HCT116 (cell line): ENCODE results near the gene ZBTB8B. TPM values are rescaled to one million over a fixed set of nuclear protein-coding genes. Genes with fewer than 3 reads are reported as not detected.

Source experiments
- ATAC-seq: fragments of 200-7000 bp; cut with Tn5 transposase; 2 replicates; pipeline ENCODE4 v1.9.1; 2020; ENCODE audit warnings: mild to moderate bottlenecking, moderate library complexity
- BruUV-seq: library from RNA; stranded (reverse); fragments of 400-500 nt; replicated peaks from 2 replicates; lab custom pipeline; 2021; lab: Mats Ljungman, UMichigan
- CTCF ChIA-PET: fragments of 300-600 bp; sonication (Branson Sonifier 250); formaldehyde crosslinking; loops from one replicate; lab custom pipeline; 2021; ENCODE audit warnings: antibody characterized with exemption; lab: Charles Lee
- POLR2A ChIA-PET: fragments of 300-600, 350-600 bp; sonication (Branson Sonifier 250); formaldehyde crosslinking; loops from one replicate; lab custom pipeline; 2021; ENCODE audit warnings: antibody characterized with exemption; lab: Charles Lee
- RAD21 ChIA-PET, 2 experiments: fragments of 300-600 bp; sonication (Branson Sonifier 250); formaldehyde crosslinking; loops; one replicate each; lab custom pipeline; 2023; ENCODE audit warnings: low total read pairs in 2 of 2; ENCODE audit not compliant: uncharacterized antibody in 2 of 2, unreplicated experiment in 2 of 2, low non-redundant PET in 1 of 2; lab: Charles Lee
- DNase-seq: peaks from one replicate; pipeline ENCODE4 v3.0.0-alpha.2; 2010; ENCODE audit warnings: low read depth, low spot score
- H2AFZ ChIP-seq: fragments of 200-600 bp; shearing (Covaris generic), sonication (generic); 2 replicates; pipeline ENCODE4 v1.6.1; 2017; ENCODE audit warnings: low read depth, mixed run types, mixed read lengths, antibody characterized with exemption, low read length; ENCODE audit not compliant: poor library complexity, severe bottlenecking
- H3K27ac ChIP-seq: 2 replicates; pipeline ENCODE4 v1.5.1; 2012; ENCODE audit warnings: low read depth, low read length
- H3K27me3 ChIP-seq: fragments of 200-600 bp; sonication (generic); 2 replicates; pipeline ENCODE4 v1.6.1; 2016; ENCODE audit warnings: mixed run types, low read length, mixed read lengths; ENCODE audit not compliant: insufficient read depth
- H3K36me3 ChIP-seq, 2 experiments: fragments of 200-500 bp in 1 of 2; fragments of 200-600 bp in 1 of 2; sonication (Bioruptor generic) in 1 of 2; sonication (generic) in 1 of 2; 2 replicates each; pipeline versions ENCODE4 v1.5.1 to v1.6.1; 2014 to 2016; ENCODE audit warnings: low read length in 2 of 2, inconsistent platforms in 1 of 2, mixed read lengths in 1 of 2, mixed run types in 1 of 2; ENCODE audit not compliant: insufficient read depth in 2 of 2, control insufficient read depth in 1 of 2
- H3K4me1 ChIP-seq, 2 experiments: fragments of 200-600 bp in 1 of 2; sonication (generic) in 1 of 2; 2 replicates each; pipeline versions ENCODE4 v1.5.1 to v1.6.1; 2012 to 2017; ENCODE audit warnings: low read length in 2 of 2, inconsistent platforms in 1 of 2, mild to moderate bottlenecking in 1 of 2, mixed read lengths in 1 of 2, mixed run types in 1 of 2, moderate library complexity in 1 of 2; ENCODE audit not compliant: insufficient read depth in 2 of 2, control insufficient read depth in 1 of 2
- H3K4me2 ChIP-seq: fragments of 200-600 bp; sonication (generic); 2 replicates; pipeline ENCODE4 v1.6.1; 2017; ENCODE audit warnings: mixed run types, low read length, mixed read lengths
- H3K4me3 ChIP-seq, 2 experiments: fragments of 200-600 bp in 1 of 2; sonication (generic) in 1 of 2; replicated peaks in 1 of 2; 2 replicates each; pipeline ENCODE4 v1.5.1; 2011 to 2016; ENCODE audit warnings: low read length in 2 of 2, control low read depth in 1 of 2, low read depth in 1 of 2, mild to moderate bottlenecking in 1 of 2, mixed read lengths in 1 of 2, mixed run types in 1 of 2
- H3K79me2 ChIP-seq: fragments of 200-600 bp; sonication (generic); 2 replicates; pipeline ENCODE4 v1.6.1; 2017; ENCODE audit warnings: mild to moderate bottlenecking, mixed run types, low read length, moderate library complexity, mixed read lengths; ENCODE audit not compliant: insufficient read depth
- H3K9ac ChIP-seq: fragments of 200-600 bp; sonication (generic); 2 replicates; pipeline ENCODE4 v1.6.1; 2016; ENCODE audit warnings: low read length, mixed read lengths
- H3K9me2 ChIP-seq: fragments of 200-600 bp; sonication (generic), shearing (Covaris generic); 2 replicates; pipeline ENCODE4 v1.6.1; 2017; ENCODE audit warnings: mixed run types, mild to moderate bottlenecking, moderate library complexity; ENCODE audit not compliant: insufficient read depth
- H3K9me3 ChIP-seq, 2 experiments: fragments of 200-500 bp in 1 of 2; fragments of 200-600 bp in 1 of 2; sonication (Bioruptor generic) in 1 of 2; sonication (generic) in 1 of 2; 2 replicates each; pipeline ENCODE4 v1.6.1; 2014 to 2017; ENCODE audit warnings: low read length in 2 of 2, mixed read lengths in 2 of 2, inconsistent platforms in 1 of 2, low read depth in 1 of 2, mild to moderate bottlenecking in 1 of 2, mixed run types in 1 of 2, moderate library complexity in 1 of 2; ENCODE audit not compliant: control insufficient read depth in 1 of 2, insufficient read depth in 1 of 2
- H4K20me1 ChIP-seq: fragments of 200-600 bp; sonication (generic), shearing (Covaris generic); 2 replicates; pipeline ENCODE4 v1.6.1; 2017; ENCODE audit warnings: mixed run types, mild to moderate bottlenecking, moderate library complexity; ENCODE audit not compliant: insufficient read depth
- CEBPB ChIP-seq: IDR thresholded peaks from 2 replicates; pipeline ENCODE4 v1.6.1; 2012; ENCODE audit warnings: low read depth
- SRF ChIP-seq: IDR thresholded peaks from 2 replicates; pipeline ENCODE4 v1.6.1; 2012; ENCODE audit warnings: low read depth
- TCF7L2 ChIP-seq: IDR thresholded peaks from 2 replicates; pipeline ENCODE4 v1.7.0; 2011; ENCODE audit warnings: borderline replicate concordance, inconsistent platforms; ENCODE audit not compliant: insufficient read depth, insufficient read length; ENCODE audit errors: extremely low read depth
- YY1 ChIP-seq: IDR thresholded peaks from 2 replicates; pipeline ENCODE4 v1.6.1; 2011; ENCODE audit warnings: low read length, low read depth, moderate library complexity, mild to moderate bottlenecking; ENCODE audit not compliant: insufficient replicate concordance; ENCODE audit errors: extremely low read depth
- ZNF274 ChIP-seq: fragments of 200-500 bp; sonication (Bioruptor generic); IDR thresholded peaks from 2 replicates; pipeline ENCODE4 v1.6.1; 2014; ENCODE audit warnings: mild to moderate bottlenecking, low read depth, low read length, inconsistent platforms
- intact Hi-C: fragments of 100-400 bp; cut with micrococcal nuclease; formaldehyde crosslinking; loops from 2 replicates; pipeline ENCODE4 v1.10.0; 2022
- total RNA-seq: library from RNA; stranded (reverse); gene quantifications from one replicate; pipeline ENCODE4 v1.2.1, GENCODE V29; 2021; ENCODE audit not compliant: unreplicated experiment
- TF ChIP-seq, protein P1 (sequence below): IDR thresholded peaks from 2 replicates; pipeline ENCODE4 v1.6.1; 2011; ENCODE audit warnings: mild to moderate bottlenecking, low read length, moderate library complexity; ENCODE audit not compliant: insufficient replicate concordance; ENCODE audit errors: extremely low read depth

The ZBTB8B gene
- total RNA-seq, 1 experiment from 2014 or later: 0.25 TPM

DNA sequence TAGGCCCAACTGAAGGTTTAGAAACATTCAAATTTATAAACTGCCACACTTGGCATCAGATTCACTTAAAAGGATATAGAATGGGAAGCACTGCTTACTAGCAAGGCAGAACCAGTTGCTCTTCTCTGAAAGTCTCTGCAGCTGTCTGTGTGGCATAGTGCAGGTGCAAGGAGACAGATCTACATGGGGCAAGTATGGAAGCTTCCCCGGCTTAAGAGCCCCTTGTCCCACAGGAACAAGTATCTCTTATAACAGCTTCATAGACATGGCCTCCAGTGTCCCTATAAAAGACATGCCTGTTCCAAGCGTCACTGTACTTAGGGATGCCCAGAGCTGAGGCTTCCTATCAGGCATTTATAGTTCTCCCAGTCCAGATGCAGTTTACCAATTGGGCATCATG lies 26.5 kb downstream of the ZBTB8B start:
- H3K4me3 ChIP-seq: no peak overlapping the region
- H3K9ac ChIP-seq: no peak overlapping the region
- intact Hi-C loops: no loop called here
- no peaks in the 10 kb centered on the region for H4K20me1 ChIP-seq
- no peak for TF ChIP-seq SRF
- TF ChIP-seq TCF7L2: no peak
- no peak for TF ChIP-seq YY1
- ChIA-PET RAD21 (no interaction called here), POLR2A (no interaction called here), CTCF (no interaction called here)
- no peak overlapping the region for H3K27ac ChIP-seq
- no peak for ATAC-seq
- H3K36me3 ChIP-seq: no peaks in the 10 kb centered on the region
- no peaks in the 10 kb centered on the region for H3K9me3 ChIP-seq
- H3K4me2 ChIP-seq: no peak overlapping the region
- H3K4me1 ChIP-seq: peaks cover 5 to 23% of the 10 kb centered on the region in 2 experiments; a peak in 3 of 4 replicates
- H3K9me2 ChIP-seq: no peaks in the 10 kb centered on the region
- BruUV-seq: no TSS peak
- no peaks in the 10 kb centered on the region for H3K79me2 ChIP-seq
- H2AFZ ChIP-seq: peak overlapping the region; percentile 44
- H3K27me3 ChIP-seq: no peaks in the 10 kb centered on the region
- DNase-seq: no peak

DNA sequence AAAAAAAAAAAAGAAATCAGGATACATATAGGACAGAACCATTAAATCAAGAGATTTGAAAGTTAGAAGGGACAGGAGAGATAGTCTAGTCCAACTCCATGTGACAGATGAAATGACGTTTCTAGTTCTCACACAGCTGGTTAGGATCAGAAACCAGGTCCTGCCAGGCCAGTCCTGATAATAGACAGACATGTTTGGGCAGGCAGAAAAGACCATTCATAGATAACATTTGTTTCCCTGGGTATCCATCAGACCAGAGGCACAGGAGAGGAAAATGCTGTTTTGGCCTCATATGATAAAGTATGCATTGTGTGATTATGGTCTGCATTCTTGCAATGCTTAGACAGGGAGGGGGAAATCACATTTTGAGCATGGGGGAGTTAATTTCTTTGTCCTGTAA lies 29.3 kb downstream of the ZBTB8B start:
- no peaks in the 10 kb centered on the region for H3K9me2 ChIP-seq
- BruUV-seq: no TSS peak

More for the DNA sequence above, 29.3 kb downstream of the ZBTB8B start:
- DNase-seq (no peak), ATAC-seq (no peak)
- H3K9ac ChIP-seq: no peak overlapping the region
- H3K79me2 ChIP-seq: no peaks in the 10 kb centered on the region
- ChIA-PET CTCF (no interaction called here), POLR2A (no interaction called here), RAD21 (interaction anchor here in 1 of 2 experiments (0.6 kb wide), 1 partner anchor 379 kb away, joined by 3 read pairs; no protein-coding TSS in a partner anchor)
- no peaks in the 10 kb centered on the region for H3K27me3 ChIP-seq
- H3K4me3 ChIP-seq: no peak overlapping the region
- H3K4me2 ChIP-seq: no peak overlapping the region
- no peaks in the 10 kb centered on the region for H3K36me3 ChIP-seq
- no peaks in the 10 kb centered on the region for H4K20me1 ChIP-seq
- H2AFZ ChIP-seq: peak overlapping the region; percentile 65
- H3K9me3 ChIP-seq: no peaks in the 10 kb centered on the region
- intact Hi-C loops: no loop called here
- H3K27ac ChIP-seq: no peak overlapping the region
- TF ChIP-seq CEBPB (no peak), ZNF274 (no peak)
- TF ChIP-seq, protein P1, sequence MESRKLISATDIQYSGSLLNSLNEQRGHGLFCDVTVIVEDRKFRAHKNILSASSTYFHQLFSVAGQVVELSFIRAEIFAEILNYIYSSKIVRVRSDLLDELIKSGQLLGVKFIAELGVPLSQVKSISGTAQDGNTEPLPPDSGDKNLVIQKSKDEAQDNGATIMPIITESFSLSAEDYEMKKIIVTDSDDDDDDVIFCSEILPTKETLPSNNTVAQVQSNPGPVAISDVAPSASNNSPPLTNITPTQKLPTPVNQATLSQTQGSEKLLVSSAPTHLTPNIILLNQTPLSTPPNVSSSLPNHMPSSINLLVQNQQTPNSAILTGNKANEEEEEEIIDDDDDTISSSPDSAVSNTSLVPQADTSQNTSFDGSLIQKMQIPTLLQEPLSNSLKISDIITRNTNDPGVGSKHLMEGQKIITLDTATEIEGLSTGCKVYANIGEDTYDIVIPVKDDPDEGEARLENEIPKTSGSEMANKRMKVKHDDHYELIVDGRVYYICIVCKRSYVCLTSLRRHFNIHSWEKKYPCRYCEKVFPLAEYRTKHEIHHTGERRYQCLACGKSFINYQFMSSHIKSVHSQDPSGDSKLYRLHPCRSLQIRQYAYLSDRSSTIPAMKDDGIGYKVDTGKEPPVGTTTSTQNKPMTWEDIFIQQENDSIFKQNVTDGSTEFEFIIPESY: no peak
- peaks cover 8 to 28% of the 10 kb centered on the region in 2 experiments; a peak in 3 of 4 replicates for H3K4me1 ChIP-seq
